ENCODE measurements around the gene CDCP2. TPM values are rescaled to one million over a fixed set of nuclear protein-coding genes. Genes with fewer than 3 reads are reported as not detected.

CDCP2 gene
- total and polyA plus RNA-seq, 2 of the 8 experiments (the other 6 are each of a cell fraction or from before 2014, with no cell fraction given), result not detected

DNA sequence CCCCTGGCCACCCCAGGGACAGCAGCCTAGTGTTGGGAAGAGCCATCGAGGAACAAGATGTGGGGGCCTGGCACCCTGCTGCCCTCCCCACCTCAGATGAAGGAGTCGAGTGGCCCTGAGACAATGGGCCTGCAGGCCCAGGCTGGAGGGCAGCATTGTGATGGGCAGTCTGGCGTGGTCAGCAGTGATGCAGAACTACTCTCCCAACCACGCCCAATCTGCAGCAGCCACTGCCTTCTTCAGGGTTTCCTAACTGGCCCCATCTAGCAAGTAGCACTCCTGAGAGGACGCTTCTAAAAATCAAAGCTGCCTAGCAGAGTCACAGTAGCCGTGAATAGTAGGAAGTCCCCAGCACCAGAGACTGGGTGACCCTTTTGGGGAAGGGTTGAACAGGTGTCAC is 18.5 kb downstream of the CDCP2 start (continued):
- TF ChIP-seq, protein P1, sequence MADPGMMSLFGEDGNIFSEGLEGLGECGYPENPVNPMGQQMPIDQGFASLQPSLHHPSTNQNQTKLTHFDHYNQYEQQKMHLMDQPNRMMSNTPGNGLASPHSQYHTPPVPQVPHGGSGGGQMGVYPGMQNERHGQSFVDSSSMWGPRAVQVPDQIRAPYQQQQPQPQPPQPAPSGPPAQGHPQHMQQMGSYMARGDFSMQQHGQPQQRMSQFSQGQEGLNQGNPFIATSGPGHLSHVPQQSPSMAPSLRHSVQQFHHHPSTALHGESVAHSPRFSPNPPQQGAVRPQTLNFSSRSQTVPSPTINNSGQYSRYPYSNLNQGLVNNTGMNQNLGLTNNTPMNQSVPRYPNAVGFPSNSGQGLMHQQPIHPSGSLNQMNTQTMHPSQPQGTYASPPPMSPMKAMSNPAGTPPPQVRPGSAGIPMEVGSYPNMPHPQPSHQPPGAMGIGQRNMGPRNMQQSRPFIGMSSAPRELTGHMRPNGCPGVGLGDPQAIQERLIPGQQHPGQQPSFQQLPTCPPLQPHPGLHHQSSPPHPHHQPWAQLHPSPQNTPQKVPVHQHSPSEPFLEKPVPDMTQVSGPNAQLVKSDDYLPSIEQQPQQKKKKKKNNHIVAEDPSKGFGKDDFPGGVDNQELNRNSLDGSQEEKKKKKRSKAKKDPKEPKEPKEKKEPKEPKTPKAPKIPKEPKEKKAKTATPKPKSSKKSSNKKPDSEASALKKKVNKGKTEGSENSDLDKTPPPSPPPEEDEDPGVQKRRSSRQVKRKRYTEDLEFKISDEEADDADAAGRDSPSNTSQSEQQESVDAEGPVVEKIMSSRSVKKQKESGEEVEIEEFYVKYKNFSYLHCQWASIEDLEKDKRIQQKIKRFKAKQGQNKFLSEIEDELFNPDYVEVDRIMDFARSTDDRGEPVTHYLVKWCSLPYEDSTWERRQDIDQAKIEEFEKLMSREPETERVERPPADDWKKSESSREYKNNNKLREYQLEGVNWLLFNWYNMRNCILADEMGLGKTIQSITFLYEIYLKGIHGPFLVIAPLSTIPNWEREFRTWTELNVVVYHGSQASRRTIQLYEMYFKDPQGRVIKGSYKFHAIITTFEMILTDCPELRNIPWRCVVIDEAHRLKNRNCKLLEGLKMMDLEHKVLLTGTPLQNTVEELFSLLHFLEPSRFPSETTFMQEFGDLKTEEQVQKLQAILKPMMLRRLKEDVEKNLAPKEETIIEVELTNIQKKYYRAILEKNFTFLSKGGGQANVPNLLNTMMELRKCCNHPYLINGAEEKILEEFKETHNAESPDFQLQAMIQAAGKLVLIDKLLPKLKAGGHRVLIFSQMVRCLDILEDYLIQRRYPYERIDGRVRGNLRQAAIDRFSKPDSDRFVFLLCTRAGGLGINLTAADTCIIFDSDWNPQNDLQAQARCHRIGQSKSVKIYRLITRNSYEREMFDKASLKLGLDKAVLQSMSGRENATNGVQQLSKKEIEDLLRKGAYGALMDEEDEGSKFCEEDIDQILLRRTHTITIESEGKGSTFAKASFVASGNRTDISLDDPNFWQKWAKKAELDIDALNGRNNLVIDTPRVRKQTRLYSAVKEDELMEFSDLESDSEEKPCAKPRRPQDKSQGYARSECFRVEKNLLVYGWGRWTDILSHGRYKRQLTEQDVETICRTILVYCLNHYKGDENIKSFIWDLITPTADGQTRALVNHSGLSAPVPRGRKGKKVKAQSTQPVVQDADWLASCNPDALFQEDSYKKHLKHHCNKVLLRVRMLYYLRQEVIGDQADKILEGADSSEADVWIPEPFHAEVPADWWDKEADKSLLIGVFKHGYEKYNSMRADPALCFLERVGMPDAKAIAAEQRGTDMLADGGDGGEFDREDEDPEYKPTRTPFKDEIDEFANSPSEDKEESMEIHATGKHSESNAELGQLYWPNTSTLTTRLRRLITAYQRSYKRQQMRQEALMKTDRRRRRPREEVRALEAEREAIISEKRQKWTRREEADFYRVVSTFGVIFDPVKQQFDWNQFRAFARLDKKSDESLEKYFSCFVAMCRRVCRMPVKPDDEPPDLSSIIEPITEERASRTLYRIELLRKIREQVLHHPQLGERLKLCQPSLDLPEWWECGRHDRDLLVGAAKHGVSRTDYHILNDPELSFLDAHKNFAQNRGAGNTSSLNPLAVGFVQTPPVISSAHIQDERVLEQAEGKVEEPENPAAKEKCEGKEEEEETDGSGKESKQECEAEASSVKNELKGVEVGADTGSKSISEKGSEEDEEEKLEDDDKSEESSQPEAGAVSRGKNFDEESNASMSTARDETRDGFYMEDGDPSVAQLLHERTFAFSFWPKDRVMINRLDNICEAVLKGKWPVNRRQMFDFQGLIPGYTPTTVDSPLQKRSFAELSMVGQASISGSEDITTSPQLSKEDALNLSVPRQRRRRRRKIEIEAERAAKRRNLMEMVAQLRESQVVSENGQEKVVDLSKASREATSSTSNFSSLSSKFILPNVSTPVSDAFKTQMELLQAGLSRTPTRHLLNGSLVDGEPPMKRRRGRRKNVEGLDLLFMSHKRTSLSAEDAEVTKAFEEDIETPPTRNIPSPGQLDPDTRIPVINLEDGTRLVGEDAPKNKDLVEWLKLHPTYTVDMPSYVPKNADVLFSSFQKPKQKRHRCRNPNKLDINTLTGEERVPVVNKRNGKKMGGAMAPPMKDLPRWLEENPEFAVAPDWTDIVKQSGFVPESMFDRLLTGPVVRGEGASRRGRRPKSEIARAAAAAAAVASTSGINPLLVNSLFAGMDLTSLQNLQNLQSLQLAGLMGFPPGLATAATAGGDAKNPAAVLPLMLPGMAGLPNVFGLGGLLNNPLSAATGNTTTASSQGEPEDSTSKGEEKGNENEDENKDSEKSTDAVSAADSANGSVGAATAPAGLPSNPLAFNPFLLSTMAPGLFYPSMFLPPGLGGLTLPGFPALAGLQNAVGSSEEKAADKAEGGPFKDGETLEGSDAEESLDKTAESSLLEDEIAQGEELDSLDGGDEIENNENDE (IDR thresholded peaks at IDR 0.05; ENCODE audit: insufficient replicate concordance, low read length), result no peak
- TF ChIP-seq JUND (IDR thresholded peaks at IDR 0.05; ENCODE audit: low read length) (no peak), RAD21 (IDR thresholded peaks at IDR 0.05 in 1 of 2, conservative IDR thresholded peaks at IDR 0.05 in 1 of 2; ENCODE audit: low read depth in 2 of 2, low read length in 2 of 2) (no peak), CHD1 (IDR thresholded peaks at IDR 0.05; ENCODE audit: low read depth, low read length) (no peak), HDAC2 (IDR thresholded peaks at IDR 0.05; ENCODE audit: borderline replicate concordance in 1 of 2, low read depth in 2 of 2, low read length in 2 of 2) (no peak), GTF2F1 (IDR thresholded peaks at IDR 0.05; ENCODE audit: borderline replicate concordance, low read depth, low read length) (no peak), SUZ12 (IDR thresholded peaks at IDR 0.05; ENCODE audit: low read length) (no peak), GABPA (IDR thresholded peaks at IDR 0.05; ENCODE audit: borderline replicate concordance, insufficient read depth, low read length) (no peak), TAF1 (IDR thresholded peaks at IDR 0.05; ENCODE audit: low read depth, low read length) (no peak), RFX5 (IDR thresholded peaks at IDR 0.05; ENCODE audit: borderline replicate concordance, low read depth, low read length) (no peak), PHF8 (conservative IDR thresholded peaks at IDR 0.05; ENCODE audit: low read depth, low read length) (no peak)

All from H1 (cell line).